H9 (cell line): ENCODE results near the gene TPP1. TPM values are rescaled to one million over a fixed set of nuclear protein-coding genes. Genes with fewer than 3 reads are reported as not detected.

Source experiments
- DNase-seq: peaks from one replicate; pipeline ENCODE4 v3.0.0-alpha.2; 2017
- H2AFZ ChIP-seq: one replicate; pipeline ENCODE4 v1.6.1; 2013; ENCODE audit warnings: mild to moderate bottlenecking, low read length, control low read depth, moderate library complexity
- H2AK5ac ChIP-seq: 2 replicates; pipeline ENCODE4 v1.6.1; 2013; ENCODE audit warnings: low read length, control low read depth, mixed read lengths; ENCODE audit not compliant: insufficient read length
- H2BK120ac ChIP-seq: one replicate; pipeline ENCODE4 v1.6.1; 2013; ENCODE audit warnings: low read depth, mild to moderate bottlenecking, low read length, control low read depth, inconsistent platforms; ENCODE audit not compliant: poor library complexity, severe bottlenecking
- H2BK12ac ChIP-seq: 2 replicates; pipeline ENCODE4 v1.6.1; 2013; ENCODE audit warnings: low read length, control low read depth, mixed read lengths, low read depth; ENCODE audit not compliant: insufficient read length
- H2BK15ac ChIP-seq: 2 replicates; pipeline ENCODE4 v1.6.1; 2013; ENCODE audit warnings: low read depth, low read length, control low read depth
- H2BK20ac ChIP-seq: one replicate; pipeline ENCODE4 v1.6.1; 2013; ENCODE audit warnings: low read depth, mild to moderate bottlenecking, low read length, control low read depth, inconsistent platforms; ENCODE audit not compliant: poor library complexity, severe bottlenecking
- H2BK5ac ChIP-seq: 2 replicates; pipeline ENCODE4 v1.6.1; 2013; ENCODE audit warnings: low read length, control low read depth, mixed read lengths; ENCODE audit not compliant: insufficient read length
- H3K14ac ChIP-seq: 2 replicates; pipeline ENCODE4 v1.6.1; 2013; ENCODE audit warnings: low read length, control low read depth; ENCODE audit not compliant: insufficient read depth
- H3K18ac ChIP-seq: 2 replicates; pipeline ENCODE4 v1.6.1; 2013; ENCODE audit warnings: low read depth, mild to moderate bottlenecking, mixed read lengths, low read length, control low read depth; ENCODE audit not compliant: insufficient read length
- H3K23ac ChIP-seq: 2 replicates; pipeline ENCODE4 v1.6.1; 2013; ENCODE audit warnings: low read length, control low read depth, mixed read lengths, low read depth; ENCODE audit not compliant: insufficient read length
- H3K23me2 ChIP-seq: 2 replicates; pipeline ENCODE4 v1.6.1; 2013; ENCODE audit warnings: low read depth, mild to moderate bottlenecking, mixed read lengths, low read length, control low read depth; ENCODE audit not compliant: insufficient read length, poor library complexity, severe bottlenecking
- H3K27ac ChIP-seq: 2 replicates; pipeline ENCODE4 v1.5.1; 2013; ENCODE audit warnings: low read length, control low read depth, mixed read lengths, low read depth; ENCODE audit not compliant: insufficient read length
- H3K27me3 ChIP-seq: 2 replicates; pipeline ENCODE4 v1.6.1; 2013; ENCODE audit warnings: low read length, control low read depth, inconsistent platforms; ENCODE audit not compliant: insufficient read depth
- H3K4ac ChIP-seq: 2 replicates; pipeline ENCODE4 v1.6.1; 2013; ENCODE audit warnings: low read depth, mild to moderate bottlenecking, control low read depth, inconsistent platforms, low read length, moderate library complexity
- H3K4me1 ChIP-seq: 2 replicates; pipeline ENCODE4 v1.6.1; 2013; ENCODE audit warnings: low read length, control low read depth, inconsistent platforms; ENCODE audit not compliant: insufficient read depth
- H3K4me2 ChIP-seq: 2 replicates; pipeline ENCODE4 v1.6.1; 2013; ENCODE audit warnings: low read length, control low read depth, mixed read lengths; ENCODE audit not compliant: insufficient read length, insufficient read depth
- H3K56ac ChIP-seq: 2 replicates; pipeline ENCODE4 v1.6.1; 2013; ENCODE audit warnings: low read depth, mild to moderate bottlenecking, mixed read lengths, low read length, control low read depth; ENCODE audit not compliant: insufficient read length
- H3K79me1 ChIP-seq: 2 replicates; pipeline ENCODE4 v1.6.1; 2013; ENCODE audit warnings: low read depth, mild to moderate bottlenecking, moderate library complexity, low read length, control low read depth, inconsistent platforms; ENCODE audit not compliant: insufficient read depth, poor library complexity, severe bottlenecking
- H3K79me2 ChIP-seq: 2 replicates; pipeline ENCODE4 v1.6.1; 2013; ENCODE audit warnings: low read length, control low read depth, inconsistent platforms; ENCODE audit not compliant: insufficient read depth
- H3K9ac ChIP-seq: 2 replicates; pipeline ENCODE4 v1.6.1; 2013; ENCODE audit warnings: low read length, control low read depth, mixed read lengths; ENCODE audit not compliant: insufficient read length; ENCODE audit errors: extremely low read depth
- H3K9me3 ChIP-seq: one replicate; pipeline ENCODE4 v1.6.1; 2013; ENCODE audit warnings: low read depth, low read length, inconsistent platforms; ENCODE audit not compliant: control insufficient read depth
- H3T11ph ChIP-seq: one replicate; pipeline ENCODE4 v1.6.1; 2013; ENCODE audit warnings: mild to moderate bottlenecking, low read length, control low read depth, inconsistent platforms
- H4K20me1 ChIP-seq: one replicate; pipeline ENCODE4 v1.6.1; 2013; ENCODE audit not compliant: control insufficient read depth, insufficient read length, insufficient read depth
- H4K5ac ChIP-seq: 2 replicates; pipeline ENCODE4 v1.6.1; 2013; ENCODE audit warnings: low read depth, mild to moderate bottlenecking, mixed read lengths, low read length, control low read depth; ENCODE audit not compliant: insufficient read length
- H4K8ac ChIP-seq: replicated peaks from 2 replicates; pipeline ENCODE4 v1.6.1; 2013; ENCODE audit warnings: low read length, control low read depth, mixed read lengths, low read depth; ENCODE audit not compliant: insufficient read length
- H4K91ac ChIP-seq: 2 replicates; pipeline ENCODE4 v1.6.1; 2013; ENCODE audit warnings: low read depth, mild to moderate bottlenecking, moderate library complexity, mixed read lengths, low read length, control low read depth; ENCODE audit not compliant: insufficient read length
- H3K27ac Mint-ChIP-seq, 3 experiments: 2 replicates in 2 of 3; 3 replicates in 1 of 3; pipeline ENCODE4 v1.8.0; 2020 to 2021; ENCODE audit warnings: mixed read lengths in 3 of 3, mild to moderate bottlenecking in 1 of 3, moderate library complexity in 1 of 3
- H3K27me3 Mint-ChIP-seq: 2 replicates; pipeline ENCODE4 v1.8.0; 2021; ENCODE audit warnings: low read depth, mild to moderate bottlenecking, moderate library complexity, mixed read lengths
- H3K36me3 Mint-ChIP-seq, 3 experiments: 2 replicates in 2 of 3; 3 replicates in 1 of 3; pipeline ENCODE4 v1.8.0; 2020 to 2021; ENCODE audit warnings: low read depth in 3 of 3, mixed read lengths in 3 of 3; ENCODE audit not compliant: insufficient read depth in 1 of 3
- H3K4me1 Mint-ChIP-seq, 2 experiments: 2 replicates each; pipeline ENCODE4 v1.8.0; 2020; ENCODE audit warnings: mixed read lengths in 2 of 2
- H3K4me3 Mint-ChIP-seq, 2 experiments: 2 replicates in 1 of 2; 3 replicates in 1 of 2; pipeline ENCODE4 v1.8.0; 2020 to 2021; ENCODE audit warnings: mild to moderate bottlenecking in 2 of 2, mixed read lengths in 2 of 2, moderate library complexity in 1 of 2
- H3K9me3 Mint-ChIP-seq, 2 experiments: 2 replicates in 1 of 2; 3 replicates in 1 of 2; pipeline ENCODE4 v1.8.0; 2020; ENCODE audit warnings: mild to moderate bottlenecking in 2 of 2, mixed read lengths in 2 of 2, moderate library complexity in 1 of 2
- WGBS: extraction: QIAGEN DNeasy Blood & Tissue Kit; methylation state at CpG from one replicate; pipeline ENCODE4 v1.1.7; 2013; ENCODE audit warnings: missing lambda C conversion rate, low lambda C conversion rate, mixed read lengths; ENCODE audit not compliant: insufficient read length; ENCODE audit errors: extremely low coverage; 5-methylcytosine and 5-hydroxymethylcytosine counted together
- total RNA-seq: library from RNA; stranded (reverse); gene quantifications from 2 replicates; pipeline ENCODE4 v1.2.1, GENCODE V29; 2021
- TF ChIP-seq, protein P1 (sequence below): fragments of 200-600 bp; sonication (generic); conservative IDR thresholded peaks from 3 replicates; pipeline ENCODE4 v1.8.0; 2021; ENCODE audit warnings: antibody characterized with exemption, mild to moderate bottlenecking

Gene TPP1
- total RNA-seq, 1 experiment from 2014 or later = 37.2 TPM

DNA sequence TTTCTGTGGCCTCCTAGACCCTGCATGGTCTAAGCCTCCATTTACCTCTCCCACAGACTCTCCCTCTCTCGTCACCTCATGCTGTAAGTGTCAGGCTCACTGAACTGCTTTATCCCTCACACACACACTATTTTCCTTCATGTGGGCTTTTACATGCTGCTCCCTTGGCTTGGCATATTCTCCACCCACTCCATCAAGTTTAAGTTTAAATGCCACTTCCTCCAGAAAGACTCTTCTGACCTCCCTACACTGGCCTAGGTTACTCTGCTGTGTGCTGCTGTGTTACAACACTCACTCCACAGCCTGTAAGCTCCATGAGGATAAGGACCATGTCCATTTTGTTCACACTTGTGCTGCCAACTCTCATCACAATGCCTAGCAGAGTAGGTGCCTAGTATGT lies 33.9 kb upstream of the TPP1 start:
- no peak overlapping the region for H3K4ac ChIP-seq
- no peak overlapping the region for H4K5ac ChIP-seq
- H3K27me3 Mint-ChIP-seq = peaks cover 21% of the 10 kb centered on the region
- no peak overlapping the region for H3K27ac ChIP-seq
- no peak overlapping the region for H2BK120ac ChIP-seq
- no peak overlapping the region for H4K91ac ChIP-seq
- H3K23ac ChIP-seq = no peak overlapping the region
- no peak overlapping the region for H3K9ac ChIP-seq
- TF ChIP-seq, protein P1, sequence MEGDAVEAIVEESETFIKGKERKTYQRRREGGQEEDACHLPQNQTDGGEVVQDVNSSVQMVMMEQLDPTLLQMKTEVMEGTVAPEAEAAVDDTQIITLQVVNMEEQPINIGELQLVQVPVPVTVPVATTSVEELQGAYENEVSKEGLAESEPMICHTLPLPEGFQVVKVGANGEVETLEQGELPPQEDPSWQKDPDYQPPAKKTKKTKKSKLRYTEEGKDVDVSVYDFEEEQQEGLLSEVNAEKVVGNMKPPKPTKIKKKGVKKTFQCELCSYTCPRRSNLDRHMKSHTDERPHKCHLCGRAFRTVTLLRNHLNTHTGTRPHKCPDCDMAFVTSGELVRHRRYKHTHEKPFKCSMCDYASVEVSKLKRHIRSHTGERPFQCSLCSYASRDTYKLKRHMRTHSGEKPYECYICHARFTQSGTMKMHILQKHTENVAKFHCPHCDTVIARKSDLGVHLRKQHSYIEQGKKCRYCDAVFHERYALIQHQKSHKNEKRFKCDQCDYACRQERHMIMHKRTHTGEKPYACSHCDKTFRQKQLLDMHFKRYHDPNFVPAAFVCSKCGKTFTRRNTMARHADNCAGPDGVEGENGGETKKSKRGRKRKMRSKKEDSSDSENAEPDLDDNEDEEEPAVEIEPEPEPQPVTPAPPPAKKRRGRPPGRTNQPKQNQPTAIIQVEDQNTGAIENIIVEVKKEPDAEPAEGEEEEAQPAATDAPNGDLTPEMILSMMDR = no peak
- no peak overlapping the region for H3K56ac ChIP-seq
- H2AFZ ChIP-seq = no peak overlapping the region
- no peak overlapping the region for H2BK20ac ChIP-seq
- H2BK5ac ChIP-seq = no peak overlapping the region
- H4K20me1 ChIP-seq = no peaks in the 10 kb centered on the region
- no peaks in the 10 kb centered on the region for H3K79me1 ChIP-seq
- no peaks in the 10 kb centered on the region for H3K9me3 Mint-ChIP-seq
- H2BK12ac ChIP-seq = no peak overlapping the region
- H3K27ac Mint-ChIP-seq = no peak overlapping the region
- H3K18ac ChIP-seq = no peak overlapping the region
- no CpG with 5 or more reads among the region's 1 CpG for WGBS
- H4K8ac ChIP-seq = no peak overlapping the region
- no peak overlapping the region for H3T11ph ChIP-seq
- H3K4me1 ChIP-seq = peaks cover 1% of the 10 kb centered on the region; the same call in 1 of the 2 replicates
- H2AK5ac ChIP-seq = no peak overlapping the region
- DNase-seq = no peak
- no peaks in the 10 kb centered on the region for H3K79me2 ChIP-seq
- no peak overlapping the region for H3K4me2 ChIP-seq
- H3K27me3 ChIP-seq = peaks cover 23% of the 10 kb centered on the region; the same call in 1 of the 2 replicates
- H3K23me2 ChIP-seq = peaks cover 7% of the 10 kb centered on the region
- no peaks in the 10 kb centered on the region for H3K9me3 ChIP-seq
- no peak overlapping the region for H3K14ac ChIP-seq
- H3K4me3 Mint-ChIP-seq = no peak overlapping the region
- H2BK15ac ChIP-seq = no peak overlapping the region
- peaks cover 10 to 11% of the 10 kb centered on the region in 2 experiments for H3K4me1 Mint-ChIP-seq
- H3K36me3 Mint-ChIP-seq = no peaks in the 10 kb centered on the region
